Measurements from ENCODE around the gene RBFOX2.

The RBFOX2 gene

GRCh38 chr22:35785181-35785923 is 243.3 kb downstream of the RBFOX2 start:
- no peaks in the 10 kb centered on the region for H3K4me1 ChIP-seq (ENCODE audit: control insufficient read depth, insufficient read depth, low read length, poor library complexity, severe bottlenecking)
- no peaks in the 10 kb centered on the region for H3K9me3 ChIP-seq (ENCODE audit: control insufficient read depth, low read length)
- no peaks in the 10 kb centered on the region for H3K27me3 ChIP-seq (replicated peaks; ENCODE audit: control insufficient read depth, insufficient read depth, low read length, poor library complexity, severe bottlenecking)
- H3K4me3 ChIP-seq (ENCODE audit: insufficient read depth, low read depth, low read length, poor library complexity, severe bottlenecking), result no peak overlapping the region
- no peak overlapping the region for H3K27ac ChIP-seq (ENCODE audit: insufficient read depth, low read length, poor library complexity, severe bottlenecking)
- H3K36me3 ChIP-seq (ENCODE audit: control insufficient read depth, insufficient read depth, low read length), result no peaks in the 10 kb centered on the region
- no peak for DNase-seq

GRCh38 chr22:35784633-35785032 is 244.0 kb downstream of the RBFOX2 start:
- no peak overlapping the region for H3K4me3 ChIP-seq (ENCODE audit: insufficient read depth, low read depth, low read length, poor library complexity, severe bottlenecking)
- H3K4me1 ChIP-seq (ENCODE audit: control insufficient read depth, insufficient read depth, low read length, poor library complexity, severe bottlenecking), result no peaks in the 10 kb centered on the region
- no peak for DNase-seq
- no peaks in the 10 kb centered on the region for H3K27me3 ChIP-seq (replicated peaks; ENCODE audit: control insufficient read depth, insufficient read depth, low read length, poor library complexity, severe bottlenecking)
- H3K36me3 ChIP-seq (ENCODE audit: control insufficient read depth, insufficient read depth, low read length), result no peaks in the 10 kb centered on the region
- H3K9me3 ChIP-seq (ENCODE audit: control insufficient read depth, low read length), result no peaks in the 10 kb centered on the region
- no peak overlapping the region for H3K27ac ChIP-seq (ENCODE audit: insufficient read depth, low read length, poor library complexity, severe bottlenecking)

- H3K27ac ChIP-seq (ENCODE audit: insufficient read depth, low read length, poor library complexity, severe bottlenecking), result no peak overlapping the region
- H3K4me3 ChIP-seq (ENCODE audit: insufficient read depth, low read depth, low read length, poor library complexity, severe bottlenecking), result no peak overlapping the region
- DNase-seq, result no peak
These were observed 244.5 kb downstream of the RBFOX2 start for GRCh38 chr22:35783943-35784614.

GRCh38 chr22:35782504-35782903 is 246.1 kb downstream of the RBFOX2 start:
- no peaks in the 10 kb centered on the region for H3K4me1 ChIP-seq (ENCODE audit: control insufficient read depth, insufficient read depth, low read length, poor library complexity, severe bottlenecking)

More at GRCh38 chr22:35783943-35784614, 244.5 kb downstream of the RBFOX2 start:
- Histone ChIP-seq H3K4me1 (ENCODE audit: control insufficient read depth, insufficient read depth, low read length, poor library complexity, severe bottlenecking) (no peaks in the 10 kb centered on the region), H3K9me3 (ENCODE audit: control insufficient read depth, low read length) (no peaks in the 10 kb centered on the region), H3K27me3 (replicated peaks; ENCODE audit: control insufficient read depth, insufficient read depth, low read length, poor library complexity, severe bottlenecking) (no peaks in the 10 kb centered on the region), H3K36me3 (ENCODE audit: control insufficient read depth, insufficient read depth, low read length) (no peaks in the 10 kb centered on the region)

GRCh38 chr22:35781898-35782297 is 246.7 kb downstream of the RBFOX2 start:
- Histone ChIP-seq H3K36me3 (ENCODE audit: control insufficient read depth, insufficient read depth, low read length) (no peaks in the 10 kb centered on the region), H3K9me3 (ENCODE audit: control insufficient read depth, low read length) (no peaks in the 10 kb centered on the region), H3K27ac (ENCODE audit: insufficient read depth, low read length, poor library complexity, severe bottlenecking) (no peak overlapping the region), H3K27me3 (replicated peaks; ENCODE audit: control insufficient read depth, insufficient read depth, low read length, poor library complexity, severe bottlenecking) (no peaks in the 10 kb centered on the region), H3K4me1 (ENCODE audit: control insufficient read depth, insufficient read depth, low read length, poor library complexity, severe bottlenecking) (no peaks in the 10 kb centered on the region), H3K4me3 (ENCODE audit: insufficient read depth, low read depth, low read length, poor library complexity, severe bottlenecking) (no peak overlapping the region)
- no peak for DNase-seq

More at GRCh38 chr22:35782504-35782903, 246.1 kb downstream of the RBFOX2 start:
- Histone ChIP-seq H3K4me3 (ENCODE audit: insufficient read depth, low read depth, low read length, poor library complexity, severe bottlenecking) (no peak overlapping the region), H3K27ac (ENCODE audit: insufficient read depth, low read length, poor library complexity, severe bottlenecking) (no peak overlapping the region), H3K27me3 (replicated peaks; ENCODE audit: control insufficient read depth, insufficient read depth, low read length, poor library complexity, severe bottlenecking) (no peaks in the 10 kb centered on the region), H3K36me3 (ENCODE audit: control insufficient read depth, insufficient read depth, low read length) (no peaks in the 10 kb centered on the region), H3K9me3 (ENCODE audit: control insufficient read depth, low read length) (no peaks in the 10 kb centered on the region)
- DNase-seq, result no peak

GRCh38 chr22:35777335-35777975 is 251.2 kb downstream of the RBFOX2 start:
- Histone ChIP-seq H3K27me3 (replicated peaks; ENCODE audit: control insufficient read depth, insufficient read depth, low read length, poor library complexity, severe bottlenecking) (no peaks in the 10 kb centered on the region), H3K4me3 (ENCODE audit: insufficient read depth, low read depth, low read length, poor library complexity, severe bottlenecking) (no peak overlapping the region), H3K9me3 (ENCODE audit: control insufficient read depth, low read length) (no peaks in the 10 kb centered on the region), H3K36me3 (ENCODE audit: control insufficient read depth, insufficient read depth, low read length) (no peaks in the 10 kb centered on the region), H3K27ac (ENCODE audit: insufficient read depth, low read length, poor library complexity, severe bottlenecking) (no peak overlapping the region), H3K4me1 (ENCODE audit: control insufficient read depth, insufficient read depth, low read length, poor library complexity, severe bottlenecking) (no peaks in the 10 kb centered on the region)
- no peak for DNase-seq

GRCh38 chr22:35775339-35775738 is 253.3 kb downstream of the RBFOX2 start:
- H3K27ac ChIP-seq (ENCODE audit: insufficient read depth, low read length, poor library complexity, severe bottlenecking), result no peak overlapping the region
- H3K36me3 ChIP-seq (ENCODE audit: control insufficient read depth, insufficient read depth, low read length), result no peaks in the 10 kb centered on the region
- H3K4me3 ChIP-seq (ENCODE audit: insufficient read depth, low read depth, low read length, poor library complexity, severe bottlenecking), result no peak overlapping the region
- no peaks in the 10 kb centered on the region for H3K4me1 ChIP-seq (ENCODE audit: control insufficient read depth, insufficient read depth, low read length, poor library complexity, severe bottlenecking)
- no peaks in the 10 kb centered on the region for H3K27me3 ChIP-seq (replicated peaks; ENCODE audit: control insufficient read depth, insufficient read depth, low read length, poor library complexity, severe bottlenecking)
- H3K9me3 ChIP-seq (ENCODE audit: control insufficient read depth, low read length), result no peaks in the 10 kb centered on the region
- DNase-seq, result no peak

- Histone ChIP-seq H3K9me3 (ENCODE audit: control insufficient read depth, low read length) (no peaks in the 10 kb centered on the region), H3K36me3 (ENCODE audit: control insufficient read depth, insufficient read depth, low read length) (no peaks in the 10 kb centered on the region), H3K4me3 (ENCODE audit: insufficient read depth, low read depth, low read length, poor library complexity, severe bottlenecking) (no peak overlapping the region), H3K27ac (ENCODE audit: insufficient read depth, low read length, poor library complexity, severe bottlenecking) (no peak overlapping the region), H3K27me3 (replicated peaks; ENCODE audit: control insufficient read depth, insufficient read depth, low read length, poor library complexity, severe bottlenecking) (no peaks in the 10 kb centered on the region), H3K4me1 (ENCODE audit: control insufficient read depth, insufficient read depth, low read length, poor library complexity, severe bottlenecking) (no peaks in the 10 kb centered on the region)
- DNase-seq, result no peak
These were observed 258.6 kb downstream of the RBFOX2 start for GRCh38 chr22:35769974-35770373.

- Histone ChIP-seq H3K27me3 (replicated peaks; ENCODE audit: control insufficient read depth, insufficient read depth, low read length, poor library complexity, severe bottlenecking) (no peaks in the 10 kb centered on the region), H3K9me3 (ENCODE audit: control insufficient read depth, low read length) (no peaks in the 10 kb centered on the region), H3K36me3 (ENCODE audit: control insufficient read depth, insufficient read depth, low read length) (no peaks in the 10 kb centered on the region), H3K4me1 (ENCODE audit: control insufficient read depth, insufficient read depth, low read length, poor library complexity, severe bottlenecking) (no peaks in the 10 kb centered on the region), H3K27ac (ENCODE audit: insufficient read depth, low read length, poor library complexity, severe bottlenecking) (no peak overlapping the region), H3K4me3 (ENCODE audit: insufficient read depth, low read depth, low read length, poor library complexity, severe bottlenecking) (no peak overlapping the region)
- no peak for DNase-seq
These were observed 261.7 kb downstream of the RBFOX2 start for GRCh38 chr22:35766654-35767580.
